NCI-H1436 (cell line): Measurements from ENCODE around the gene WDR48.

Experiments used
- DNase-seq: peaks from one replicate; lab custom pipeline; 2025; lab: John Stamatoyannopoulos, UW

Gene WDR48

DNA sequence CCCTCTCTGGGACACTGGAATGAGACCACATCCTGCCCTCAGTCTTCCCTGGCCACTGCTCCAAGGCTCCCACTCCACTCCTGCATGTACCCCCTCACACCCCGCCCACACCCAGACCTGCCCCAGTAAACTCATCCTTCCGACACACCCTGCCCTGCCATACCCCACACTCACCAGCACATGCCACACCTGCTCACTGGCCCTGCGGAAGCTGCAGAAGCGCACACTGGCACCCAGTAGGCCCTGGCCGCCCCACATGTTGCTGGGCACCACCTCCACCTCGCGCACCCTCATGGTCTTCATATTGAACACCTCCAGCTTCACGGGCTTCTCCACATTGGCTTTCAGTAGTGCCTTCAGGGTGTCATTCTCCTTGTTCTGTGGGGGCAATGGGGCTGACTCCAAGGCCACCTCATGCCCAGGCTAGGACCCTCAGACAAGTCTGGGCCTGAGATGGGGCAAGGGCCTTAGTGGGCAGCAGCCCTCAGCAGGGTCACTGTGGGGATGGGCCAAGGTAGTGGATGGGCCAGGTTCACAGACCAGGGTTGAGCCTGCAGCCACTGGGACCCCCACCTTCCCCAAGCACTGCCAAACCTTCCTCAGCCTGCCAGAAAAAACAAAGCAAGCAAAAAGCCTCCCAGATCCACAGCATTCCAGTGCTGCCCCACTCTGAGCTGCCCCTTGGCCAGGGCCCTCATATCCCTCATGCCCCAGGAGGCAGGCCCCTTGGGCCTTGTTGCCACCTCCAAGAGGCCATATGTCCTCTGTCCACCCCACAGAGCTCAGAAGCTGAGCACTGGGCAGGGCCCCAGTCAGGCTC lies 50.9 kb downstream of the WDR48 start:
- DNase-seq = no peak

DNA sequence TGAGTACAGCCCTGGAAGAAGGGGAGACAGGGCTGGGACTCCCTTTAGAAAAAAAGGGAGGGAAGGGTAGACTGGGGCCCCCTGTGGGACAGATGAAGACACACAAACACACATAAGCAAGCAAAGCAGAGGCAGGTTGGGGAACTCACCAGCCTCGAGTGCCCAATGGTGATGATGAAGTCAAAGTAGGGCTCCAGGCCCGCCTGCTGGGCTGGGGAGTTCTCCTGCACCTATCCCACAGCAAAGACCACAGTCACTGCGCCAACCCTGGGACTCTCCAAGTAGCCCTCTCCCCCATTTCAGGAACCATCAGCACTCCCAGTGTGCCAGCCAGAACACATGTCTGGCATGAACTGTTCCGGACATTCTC lies 51.5 kb downstream of the WDR48 start:
- DNase-seq = no peak

DNA sequence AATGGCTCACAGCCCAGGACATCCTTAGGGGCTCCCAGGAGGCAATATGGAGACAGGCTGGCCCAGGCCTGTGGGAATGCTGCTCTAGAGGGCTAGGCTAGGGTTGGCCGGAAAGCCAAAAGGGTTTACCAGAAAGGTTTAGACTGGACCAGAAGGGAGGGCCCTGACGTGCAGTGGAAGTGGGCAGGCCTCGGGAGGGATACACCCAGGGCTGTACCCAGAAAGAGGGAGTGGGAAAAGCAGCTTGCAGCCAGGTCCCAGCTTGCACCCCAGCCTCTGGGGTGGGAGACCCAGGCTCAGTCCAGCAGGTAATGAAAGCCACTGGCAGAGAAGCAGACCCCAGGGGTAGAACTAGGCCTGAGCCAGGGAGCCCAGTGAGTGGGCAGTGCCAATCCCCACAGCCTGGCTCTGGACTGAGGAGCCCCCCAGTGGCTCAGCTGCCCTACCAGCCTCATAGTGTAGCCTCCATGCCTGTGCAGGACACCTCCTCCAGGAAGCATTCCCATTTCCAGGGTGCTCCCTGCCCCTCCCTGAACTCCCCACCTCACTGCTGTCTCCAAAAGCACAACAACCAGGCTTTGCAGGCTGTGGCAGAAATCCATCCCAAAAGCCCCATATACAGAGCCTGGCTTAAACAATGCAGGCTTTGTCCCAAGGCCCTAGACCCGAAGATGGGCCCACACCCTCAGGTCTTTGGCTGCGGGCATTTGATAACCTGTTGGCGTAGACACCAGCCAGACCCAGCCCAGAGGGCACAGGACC lies 52.2 kb downstream of the WDR48 start:
- DNase-seq = no peak

DNA sequence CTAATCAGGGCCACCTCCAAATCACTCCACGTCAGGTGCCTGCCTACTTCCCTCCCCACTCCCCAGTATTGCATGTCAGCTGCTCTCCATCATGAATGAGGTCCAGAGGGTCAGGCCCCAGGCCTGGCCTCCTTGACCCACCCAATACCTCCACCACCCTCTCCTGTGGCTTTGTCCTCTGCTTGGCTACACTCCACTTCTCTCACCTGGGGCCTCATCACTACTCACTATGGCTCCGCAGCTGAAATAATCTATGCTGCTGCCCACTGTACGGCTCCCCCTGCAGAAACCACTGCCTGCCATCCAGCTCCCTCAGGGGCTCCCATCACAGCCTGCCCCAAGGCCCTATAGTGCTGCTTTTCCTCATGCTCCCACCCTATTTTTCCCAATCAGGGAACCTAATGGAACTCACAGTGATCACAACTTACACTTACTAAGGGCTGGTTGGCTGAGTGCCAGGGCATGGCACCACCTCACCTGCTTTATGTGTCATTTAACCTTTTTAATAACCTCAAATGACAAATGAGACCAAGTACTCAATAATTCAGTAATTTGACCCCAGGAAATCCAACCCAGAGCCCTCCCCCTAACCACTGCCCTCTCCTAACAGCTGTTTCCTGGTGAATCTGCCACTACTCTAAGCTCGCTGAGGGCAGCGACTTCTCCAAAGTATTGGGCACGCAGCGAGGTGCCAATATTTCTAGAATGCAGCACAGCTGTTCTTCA lies 53.3 kb downstream of the WDR48 start:
- DNase-seq = no peak

DNA sequence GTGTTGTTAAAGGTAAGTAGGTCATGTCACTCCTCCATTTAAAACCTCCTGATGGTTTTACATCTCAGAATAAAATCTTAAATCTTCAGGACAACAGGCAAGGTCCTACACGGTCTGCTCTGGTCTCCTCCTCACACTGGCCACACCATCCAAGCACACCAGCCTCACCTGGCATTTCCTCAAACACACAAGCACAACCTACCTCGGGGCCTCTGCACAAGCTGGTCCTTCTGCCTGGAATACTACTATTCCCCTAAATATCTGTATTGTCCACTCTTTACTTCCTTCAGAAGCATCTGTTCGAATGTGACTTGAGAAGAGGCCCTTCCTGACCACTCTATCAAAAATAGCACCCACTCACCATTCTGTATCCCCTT lies 53.9 kb downstream of the WDR48 start:
- DNase-seq = no peak

DNA sequence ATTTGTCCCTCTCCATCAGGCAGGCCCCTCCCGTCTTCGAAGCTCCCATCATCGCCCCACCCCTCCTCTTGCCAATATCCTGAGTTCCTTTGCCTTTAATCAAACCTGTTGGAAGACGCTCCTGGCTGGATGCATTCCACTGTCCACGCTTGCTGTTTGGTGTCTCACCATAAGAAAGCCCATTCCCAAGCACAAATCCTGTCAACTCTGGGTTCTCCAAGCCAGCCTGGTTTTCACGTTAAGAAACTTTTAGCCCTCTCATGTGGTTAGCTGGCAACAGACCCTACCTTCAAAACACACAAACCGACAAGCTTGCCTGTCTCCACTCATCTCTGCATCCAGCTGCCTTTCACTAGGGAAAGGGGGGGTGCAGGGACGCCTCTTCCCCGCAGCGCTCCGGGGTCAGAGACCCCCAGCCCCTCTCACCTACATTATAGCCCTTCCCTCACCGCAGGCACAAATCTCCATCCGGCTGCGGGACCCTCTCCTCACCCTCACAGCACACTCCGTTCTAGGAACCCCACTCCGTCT lies 54.5 kb downstream of the WDR48 start:
- DNase-seq = no peak

DNA sequence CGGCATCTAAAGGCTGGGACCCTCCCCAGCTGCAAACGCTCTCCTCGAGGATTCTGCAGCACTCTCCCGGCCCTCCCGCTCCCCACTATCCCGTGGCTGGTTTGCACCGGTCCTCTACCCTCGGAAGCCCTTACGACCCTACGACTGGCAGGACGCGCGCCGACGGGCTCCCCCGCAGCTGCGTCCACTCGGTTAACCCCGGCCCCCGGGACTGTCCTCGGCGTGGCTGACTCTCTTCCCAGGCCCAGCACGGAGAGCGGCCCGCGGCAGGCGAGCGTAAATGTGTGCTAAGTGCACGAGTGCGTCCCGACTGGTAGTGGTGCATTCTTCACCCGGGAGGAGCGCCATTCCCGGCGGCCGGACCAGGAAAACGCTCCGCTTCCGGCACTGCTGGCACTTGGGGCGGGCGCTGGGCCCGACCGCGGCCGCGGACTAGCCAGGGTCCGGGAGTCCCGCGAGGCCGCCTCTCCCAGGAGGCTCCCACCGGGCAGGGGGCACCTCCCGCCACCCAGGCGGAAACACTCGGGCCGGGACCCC lies 55.1 kb downstream of the WDR48 start:
- DNase-seq = no peak

DNA sequence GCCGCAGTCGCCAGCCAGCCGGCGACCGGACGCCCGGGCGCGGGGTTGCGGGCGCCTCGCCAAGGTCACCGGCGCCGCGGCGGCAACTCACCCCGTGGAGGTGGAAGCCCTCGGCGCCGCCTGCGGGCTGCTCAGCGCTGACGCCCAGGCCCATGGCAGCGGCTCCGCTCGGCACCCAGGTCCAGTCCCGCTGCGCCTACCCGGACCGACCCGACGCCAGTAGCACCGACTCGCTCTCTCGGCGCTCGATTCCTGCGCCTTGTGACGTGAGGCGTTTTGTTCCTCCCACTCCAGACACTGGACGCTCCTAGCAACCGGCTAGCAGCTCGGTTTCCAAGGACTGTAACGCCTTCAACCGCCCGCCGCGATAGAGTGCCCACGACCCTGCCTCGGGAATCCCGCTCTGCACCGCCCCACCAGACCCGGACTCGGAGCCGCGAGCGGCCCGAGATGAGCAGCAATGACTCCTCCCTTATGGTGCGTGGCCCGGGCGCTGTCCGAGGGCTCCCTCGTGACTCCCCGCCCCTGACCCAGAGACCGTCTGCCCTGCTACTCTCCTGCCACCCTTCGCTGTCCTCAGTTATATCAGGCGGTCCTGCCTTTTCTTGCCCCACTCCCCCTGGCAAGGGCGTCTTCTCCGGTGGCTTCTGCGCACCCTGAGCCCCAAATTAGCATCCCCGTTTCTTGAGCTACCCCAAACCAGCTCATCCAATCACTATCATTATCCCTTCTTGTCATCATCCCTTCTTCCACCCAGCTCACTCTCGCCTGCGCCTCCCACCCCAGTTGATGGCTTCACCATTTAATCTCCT lies 55.8 kb downstream of the WDR48 start, which contains the start of the genes GORASP1 and TTC21A:
Gene GORASP1, minus strand, starts transcription at position 240 of the 812 bp plus-strand sequence. Its CDS starts 86 bp downstream, at position 154.
Gene TTC21A, plus strand, starts transcription at position 293 of the 812 bp plus-strand sequence. Its CDS starts 158 bp downstream, at position 451.
- DNase-seq = peak; percentile 50

DNA sequence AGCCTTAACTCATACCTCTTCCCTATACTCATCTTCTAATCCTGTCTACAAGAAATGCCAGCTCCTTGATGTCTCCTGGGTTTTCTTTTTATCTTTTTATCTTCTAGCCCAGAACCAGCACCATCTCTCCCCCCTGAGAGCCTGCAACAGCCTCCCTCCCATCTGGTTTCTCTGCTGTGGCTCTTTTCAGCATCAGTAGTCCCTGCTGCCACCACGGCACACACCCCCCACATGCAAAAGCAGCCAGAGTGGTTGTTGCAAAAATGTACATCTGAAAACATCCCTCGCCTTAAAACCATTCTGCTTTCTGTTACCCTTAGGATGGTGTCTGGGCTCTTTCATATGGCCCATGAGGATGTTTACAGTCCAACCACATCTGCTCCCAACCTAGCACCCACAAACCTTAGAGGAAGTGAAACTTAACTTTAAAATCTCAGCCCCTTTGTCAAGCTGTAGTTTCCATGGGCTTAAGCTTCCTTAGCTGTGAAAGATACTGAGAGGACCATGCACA lies 56.4 kb downstream of the WDR48 start:
- DNase-seq = no peak

DNA sequence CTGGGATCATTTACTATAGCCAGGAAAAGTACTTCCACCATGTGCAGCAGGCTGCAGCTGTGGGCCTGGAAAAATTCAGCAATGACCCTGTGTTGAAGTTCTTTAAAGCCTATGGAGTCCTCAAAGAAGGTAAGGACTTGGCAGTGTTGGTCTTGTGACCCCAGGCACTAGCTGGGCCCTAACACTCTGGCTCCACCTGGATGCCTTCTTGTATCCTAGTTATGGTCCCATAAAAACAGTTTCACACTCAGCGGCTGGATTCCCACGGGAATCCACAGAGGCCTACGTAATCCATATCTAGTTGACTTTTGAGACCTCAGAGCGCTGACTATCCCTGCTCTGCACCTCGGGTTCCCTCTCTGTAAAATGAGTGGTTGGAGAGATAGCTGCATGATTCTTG lies 57.3 kb downstream of the WDR48 start:
- DNase-seq = no peak

DNA sequence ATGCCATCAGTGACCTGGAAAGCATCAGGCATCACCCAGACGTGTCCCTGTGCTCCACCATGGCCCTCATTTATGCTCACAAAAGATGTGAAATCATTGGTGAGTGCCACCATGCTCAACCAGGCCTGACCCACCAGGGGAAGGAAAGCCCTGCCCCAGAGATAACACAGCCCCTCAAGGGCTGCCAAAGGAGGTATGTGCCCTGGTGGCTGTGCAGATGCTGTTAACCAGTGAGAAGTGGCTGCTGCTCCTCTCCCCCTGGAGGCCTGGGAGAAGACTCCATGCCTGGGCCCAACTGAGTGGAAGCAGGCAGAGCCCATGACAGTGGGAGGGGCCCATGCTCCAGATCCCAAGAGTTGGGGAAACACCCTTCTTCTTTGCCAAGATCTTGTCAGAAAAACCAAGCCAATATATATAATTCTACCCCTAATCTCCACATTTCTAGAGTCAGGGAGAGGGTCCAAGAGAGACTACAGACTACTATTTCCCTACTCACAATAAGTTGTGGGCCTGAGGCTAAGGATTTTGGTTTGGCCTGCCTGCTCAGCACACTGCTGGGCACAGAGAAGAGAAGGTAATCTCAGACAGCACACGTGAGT lies 58.3 kb downstream of the WDR48 start:
- DNase-seq = no peak

DNA sequence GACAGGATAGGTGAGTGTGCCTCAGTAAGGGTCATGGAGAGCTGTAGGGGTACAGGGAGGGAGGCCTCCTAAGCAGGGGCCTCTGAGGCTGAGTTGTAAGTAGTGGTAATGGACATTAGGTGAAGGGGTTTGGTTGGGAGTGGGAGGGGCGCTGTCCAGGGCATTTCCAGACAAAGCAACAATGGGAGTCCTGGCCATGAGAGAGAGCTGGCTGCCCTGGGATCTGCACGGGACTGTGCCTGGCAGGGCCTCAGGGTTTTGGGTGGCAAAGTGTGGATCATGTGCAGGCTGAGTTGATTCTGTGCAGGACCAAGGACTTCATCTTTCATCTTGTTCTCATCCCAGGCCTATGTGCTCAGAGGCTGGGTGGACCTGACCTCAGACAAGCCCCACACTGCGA lies 60.3 kb downstream of the WDR48 start:
- no peak for DNase-seq

DNA sequence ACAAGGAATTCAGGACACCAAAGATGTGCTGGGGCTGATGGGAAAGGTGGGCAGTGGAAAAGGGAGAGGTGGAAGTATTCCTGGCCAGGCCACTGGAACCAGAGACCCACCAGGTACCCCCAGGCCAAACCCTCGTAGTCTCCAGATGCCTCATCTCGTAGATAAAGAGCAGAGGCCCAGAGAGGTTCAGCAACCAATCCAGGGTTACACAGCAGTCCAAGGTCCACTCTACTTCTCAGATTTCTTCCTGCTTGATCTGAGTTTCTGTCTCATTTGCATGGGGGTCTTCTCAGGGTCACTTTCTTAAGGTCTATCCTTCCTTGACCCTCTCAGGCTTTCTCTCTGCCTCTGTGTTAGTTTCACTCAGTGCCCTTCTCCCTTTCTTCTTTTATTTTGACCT lies 60.7 kb downstream of the WDR48 start:
- no peak for DNase-seq

DNA sequence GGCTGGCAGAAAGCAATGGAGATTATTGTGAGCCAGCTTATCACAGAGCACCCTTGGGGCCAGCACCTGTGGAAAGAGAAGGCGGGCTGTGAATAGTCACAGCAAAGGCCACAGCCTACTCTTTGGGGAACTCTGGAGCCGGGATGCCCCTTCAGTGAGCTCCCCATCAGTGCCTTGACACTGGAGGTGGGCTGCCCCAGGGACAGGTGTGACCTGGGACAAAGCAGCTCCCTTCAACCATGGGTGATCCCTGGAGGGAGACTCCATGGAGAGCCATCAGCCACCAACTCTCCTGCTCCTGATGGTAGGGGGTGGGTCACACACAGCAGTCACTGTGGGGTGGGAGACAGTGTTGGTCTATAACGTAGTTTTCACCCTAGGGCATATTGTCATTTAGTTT lies 61.5 kb downstream of the WDR48 start:
- no peak for DNase-seq

DNA sequence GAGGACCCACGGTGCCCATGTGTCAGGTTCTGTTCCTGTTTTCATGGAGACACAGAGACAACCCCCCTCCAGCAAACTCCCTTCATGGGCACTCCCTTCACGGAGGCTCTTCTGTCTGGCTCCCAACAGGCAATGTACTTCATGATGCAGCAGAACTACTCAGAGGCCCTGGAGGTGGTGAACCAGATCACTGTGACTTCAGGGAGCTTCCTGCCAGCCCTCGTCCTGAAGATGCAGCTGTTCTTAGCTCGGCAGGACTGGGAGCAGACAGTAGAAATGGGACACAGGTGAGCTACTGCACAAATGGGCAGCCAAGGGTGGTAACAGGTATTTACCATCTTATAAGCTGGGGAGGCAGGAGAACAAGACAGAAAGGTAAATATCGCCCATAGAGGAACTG lies 62.6 kb downstream of the WDR48 start:
- no peak for DNase-seq

DNA sequence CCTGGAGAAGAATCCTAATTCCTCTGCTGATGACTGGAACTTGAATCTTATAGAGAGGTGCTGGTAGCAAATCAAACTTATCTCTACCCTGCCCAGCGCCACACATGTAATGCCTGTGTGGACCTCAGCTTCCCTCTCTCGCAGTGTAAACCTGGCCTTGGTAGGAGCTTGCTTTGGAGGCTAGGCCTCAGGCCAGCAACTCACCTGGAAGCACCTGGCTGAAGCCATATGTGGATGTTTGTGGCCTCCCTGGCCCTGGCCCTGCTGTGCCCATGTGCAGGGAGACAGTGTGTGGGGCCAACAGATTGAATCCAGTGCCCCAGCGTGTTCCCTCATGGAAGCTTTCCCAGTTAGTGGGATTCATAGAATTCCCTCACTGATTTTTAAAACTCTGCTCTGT lies 64.1 kb downstream of the WDR48 start:
- no peak for DNase-seq

DNA sequence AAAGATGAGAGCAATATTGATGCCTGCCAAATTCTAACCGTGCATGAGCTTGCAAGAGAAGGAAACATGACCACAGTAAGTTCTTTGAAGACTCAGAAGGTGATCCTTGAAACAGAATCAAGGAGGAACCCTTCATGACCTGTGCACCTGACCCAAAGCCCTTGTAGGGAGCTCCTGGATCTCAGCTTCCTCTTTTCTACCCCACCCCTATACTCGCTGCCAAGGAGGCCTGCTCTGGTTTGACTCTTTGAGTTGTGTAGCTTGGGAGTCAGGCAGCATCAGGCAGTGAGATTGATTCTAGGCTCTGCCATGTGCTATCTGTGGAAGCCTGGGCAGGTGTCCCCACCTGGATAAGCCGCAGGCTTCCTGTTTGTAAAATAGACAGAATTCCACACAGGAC lies 66.3 kb downstream of the WDR48 start:
- DNase-seq = no peak

DNA sequence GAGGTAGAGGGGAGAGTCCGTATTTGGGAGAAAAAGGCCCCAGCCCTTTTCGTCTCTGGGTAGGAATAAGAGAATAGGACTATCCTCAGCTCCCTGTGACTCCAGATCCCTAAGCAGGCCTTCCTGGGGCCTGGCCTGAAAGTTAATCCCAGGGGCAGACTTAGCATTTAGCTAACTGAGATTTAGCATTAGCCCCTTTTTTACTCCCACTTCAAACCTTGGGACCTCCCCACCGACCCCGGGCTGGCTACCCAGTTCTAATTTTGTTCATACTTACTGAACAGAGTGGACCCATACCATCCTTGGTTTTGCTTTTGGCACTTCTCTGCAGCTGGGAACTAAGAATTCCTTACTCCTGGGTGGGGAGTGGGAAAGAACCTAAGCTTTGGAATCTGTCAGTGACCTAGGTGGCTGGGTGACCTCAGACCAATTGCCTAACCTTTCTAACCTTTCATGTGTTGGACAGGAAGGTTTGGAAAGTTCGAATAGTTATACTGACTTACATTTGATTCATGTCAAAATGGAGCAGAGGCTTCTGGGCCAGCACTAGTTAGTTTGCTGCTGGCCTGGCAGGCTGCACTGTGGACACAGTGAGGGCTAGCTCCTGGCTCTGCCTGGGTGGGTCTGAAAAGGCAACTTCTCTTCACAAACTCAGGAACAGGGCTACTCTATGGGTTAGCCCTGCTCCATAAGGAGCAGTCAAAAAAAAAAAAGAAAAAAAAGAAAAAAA lies 67.3 kb downstream of the WDR48 start:
- DNase-seq = no peak

DNA sequence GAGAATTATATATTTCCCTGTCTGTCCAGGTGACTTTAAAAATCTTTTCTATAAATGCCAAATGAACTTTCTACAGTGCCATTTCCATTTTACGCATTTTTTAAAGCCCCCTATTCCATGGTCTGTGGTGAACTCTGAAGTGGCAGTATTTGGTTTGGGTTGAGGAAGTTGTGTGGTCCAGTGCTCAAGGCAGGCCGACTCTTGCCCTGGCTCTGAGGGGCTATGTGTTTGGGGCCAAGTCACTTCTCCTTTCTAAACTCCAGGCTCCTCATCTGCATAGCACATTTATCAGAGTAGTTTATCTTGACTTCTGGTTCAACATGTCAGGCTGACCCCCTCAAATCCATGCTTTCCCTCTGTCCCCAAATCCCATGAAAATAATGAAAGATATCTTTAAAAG lies 69.8 kb downstream of the WDR48 start:
- DNase-seq = no peak

DNA sequence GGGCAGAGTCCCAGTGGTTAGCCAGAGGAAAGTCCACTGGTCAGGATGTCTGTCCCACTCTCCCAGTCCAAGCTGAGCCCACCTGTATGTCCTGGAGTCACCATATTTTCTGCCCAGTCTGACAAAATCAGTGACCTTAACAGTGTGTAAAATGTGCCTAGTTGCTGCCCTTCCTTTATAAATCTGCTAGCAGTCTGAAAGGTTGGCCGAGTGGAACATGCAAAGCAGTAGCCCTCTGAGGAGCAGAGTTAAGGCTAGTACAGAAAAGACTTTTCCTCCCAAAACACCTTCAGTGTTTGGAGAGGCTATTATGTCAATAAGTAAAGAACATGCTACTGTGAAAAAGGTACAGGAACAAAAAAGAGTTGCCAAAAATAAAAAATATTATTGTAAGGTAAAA lies 71.0 kb downstream of the WDR48 start:
- no peak for DNase-seq
